MCF 10A (cell line): ENCODE data around the gene RASSF8. TPM values are rescaled to one million over a fixed set of nuclear protein-coding genes. Genes with fewer than 3 reads are reported as not detected.

ENCODE experiments used
- BruUV-seq: library from RNA; stranded (reverse); fragments of 400-500 nt; replicated peaks from 2 replicates; lab custom pipeline; 2021; lab: Mats Ljungman, UMichigan
- CTCF ChIA-PET: fragments of 300-600 bp; sonication (Branson Sonifier 250); formaldehyde crosslinking; extraction: SDS; loops from one replicate; lab custom pipeline; 2021; ENCODE audit warnings: antibody characterized with exemption, inconsistent platforms; lab: Yijun Ruan, JAX
- POLR2A ChIA-PET: fragments of 300-600, 350-650 bp; sonication (Branson Sonifier 250); formaldehyde crosslinking; extraction: SDS; loops from one replicate; lab custom pipeline; 2020; ENCODE audit warnings: antibody characterized with exemption, inconsistent platforms; lab: Yijun Ruan, JAX
- DNase-seq: peaks from one replicate; pipeline ENCODE4 v3.0.0-alpha.2; 2018; ENCODE audit not compliant: unreplicated experiment
- H3K27ac Mint-ChIP-seq: one replicate; pipeline ENCODE4 v1.8.0; 2022; ENCODE audit warnings: mild to moderate bottlenecking, low read depth, mixed read lengths; ENCODE audit not compliant: unreplicated experiment
- H3K27me3 Mint-ChIP-seq: one replicate; pipeline ENCODE4 v1.8.0; 2022; ENCODE audit warnings: mixed read lengths; ENCODE audit not compliant: insufficient read depth, unreplicated experiment
- H3K36me3 Mint-ChIP-seq: one replicate; pipeline ENCODE4 v1.8.0; 2022; ENCODE audit warnings: mild to moderate bottlenecking, moderate library complexity, mixed read lengths; ENCODE audit not compliant: insufficient read depth, unreplicated experiment
- H3K4me1 Mint-ChIP-seq: one replicate; pipeline ENCODE4 v1.8.0; 2022; ENCODE audit warnings: mixed read lengths; ENCODE audit not compliant: insufficient read depth, unreplicated experiment
- H3K4me3 Mint-ChIP-seq: one replicate; pipeline ENCODE4 v1.8.0; 2022; ENCODE audit warnings: mild to moderate bottlenecking, moderate library complexity, mixed read lengths; ENCODE audit not compliant: unreplicated experiment
- H3K9me3 Mint-ChIP-seq: one replicate; pipeline ENCODE4 v1.8.0; 2022; ENCODE audit warnings: mixed read lengths; ENCODE audit not compliant: unreplicated experiment
- CTCF ChIP-seq: fragments of 200-600 bp; IDR thresholded peaks from one replicate; pipeline ENCODE4 v1.8.0; 2022; ENCODE audit warnings: antibody characterized with exemption, mild to moderate bottlenecking; ENCODE audit not compliant: unreplicated experiment
- intact Hi-C: fragments of 100-400 bp; cut with micrococcal nuclease; formaldehyde crosslinking; loops from 2 replicates; pipeline ENCODE4 v1.14.1; 2022
- total RNA-seq: library from RNA; stranded (reverse); gene quantifications from 2 replicates; pipeline ENCODE4 v1.2.3, GENCODE V29; 2022

RASSF8 gene
- total RNA-seq, 1 experiment from 2014 or later, result 52.9 TPM

- no peaks in the 10 kb centered on the region for H3K9me3 Mint-ChIP-seq
- no peak for TF ChIP-seq CTCF
- intact Hi-C loops, result no loop called here
- POLR2A ChIA-PET, result no interaction called here
- no peaks in the 10 kb centered on the region for H3K27me3 Mint-ChIP-seq
- peaks cover 4% of the 10 kb centered on the region for H3K4me1 Mint-ChIP-seq
- H3K36me3 Mint-ChIP-seq, result peaks cover 4% of the 10 kb centered on the region
- CTCF ChIA-PET, result interaction anchor here (1.1 kb wide), 2 partner anchors 68 to 69 kb away, joined by 3 to 4 read pairs; no protein-coding TSS in a partner anchor
- H3K4me3 Mint-ChIP-seq, result no peak overlapping the region
- H3K27ac Mint-ChIP-seq, result no peak overlapping the region
- BruUV-seq, result no TSS peak
- DNase-seq, result no peak
These were observed 9.1 kb upstream of the RASSF8 start for GRCh38 chr12:25949343-25949742.

DNA sequence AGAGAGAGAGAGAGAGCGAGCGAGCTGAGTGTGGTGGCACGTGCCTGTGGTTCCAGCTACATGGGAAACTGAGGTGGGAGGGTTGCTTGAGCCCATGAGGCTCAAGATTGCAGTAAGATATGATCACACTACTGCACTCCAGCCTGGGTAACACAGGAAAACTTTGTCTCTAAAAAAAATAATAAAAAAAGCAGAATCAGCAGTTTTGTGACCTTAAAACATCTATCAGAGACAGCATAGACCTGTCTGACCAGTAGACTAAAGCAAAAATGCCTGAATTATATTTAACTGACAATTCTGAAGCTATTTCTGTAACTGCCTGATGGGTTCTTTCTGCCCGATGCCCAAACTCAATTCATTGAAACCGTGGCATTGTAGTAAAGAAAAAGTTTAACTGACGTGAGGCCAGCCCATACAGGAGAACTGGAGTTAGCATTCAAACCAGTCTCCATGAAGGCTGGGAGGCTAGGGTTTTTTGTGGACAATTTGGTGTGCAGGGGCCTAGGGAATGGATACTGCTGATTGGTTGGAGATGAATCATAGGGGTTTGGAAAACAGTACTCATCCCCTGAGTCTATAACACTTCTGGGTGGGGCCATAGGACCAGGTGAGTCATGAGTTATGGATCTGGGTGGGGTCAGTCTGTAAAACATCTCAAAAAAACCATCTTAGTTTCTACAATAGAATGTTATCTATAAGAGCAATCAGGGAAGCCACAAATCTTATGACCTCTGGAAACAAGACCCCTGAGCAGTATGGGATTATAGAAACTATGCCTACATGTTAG lies 8.0 kb upstream of the RASSF8 start:
- Mint-ChIP-seq H3K4me1 (peaks cover 4% of the 10 kb centered on the region), H3K9me3 (no peaks in the 10 kb centered on the region), H3K36me3 (peaks cover 4% of the 10 kb centered on the region), H3K27ac (no peak overlapping the region), H3K27me3 (no peaks in the 10 kb centered on the region), H3K4me3 (no peak overlapping the region)
- no TSS peak for BruUV-seq
- CTCF ChIA-PET, result interaction anchor here (0.5 to 1.1 kb wide), 4 partner anchors 67 to 1246 kb away, joined by 3 to 4 read pairs (median 4); no protein-coding TSS in a partner anchor
- intact Hi-C loops, result no loop called here
- POLR2A ChIA-PET, result no interaction called here
- TF ChIP-seq CTCF, result no peak
- DNase-seq, result peak; percentile 21

- no peaks in the 10 kb centered on the region for H3K27me3 Mint-ChIP-seq
- peak overlapping the region; percentile 81 for H3K4me3 Mint-ChIP-seq
- peak; percentile 56 for DNase-seq
- H3K4me1 Mint-ChIP-seq, result peaks cover 27% of the 10 kb centered on the region
- intact Hi-C loops, result loop anchor here (5.0 kb wide), 2 partner anchors 164 to 626 kb away; no protein-coding TSS in a partner anchor
- H3K36me3 Mint-ChIP-seq, result peaks cover 4% of the 10 kb centered on the region
- BruUV-seq, result TSS peak; percentile 55
- no peaks in the 10 kb centered on the region for H3K9me3 Mint-ChIP-seq
- ChIA-PET CTCF (interaction anchor here (0.6 to 1.5 kb wide), 9 partner anchors 14 to 1052 kb away, joined by 3 to 6 read pairs (median 4); no protein-coding TSS in a partner anchor), POLR2A (interaction anchor here (0.7 to 3.7 kb wide), 18 partner anchors 11 to 506 kb away, joined by 3 to 29 read pairs (median 4); no protein-coding TSS in a partner anchor)
- no peak for TF ChIP-seq CTCF
- H3K27ac Mint-ChIP-seq, result peak overlapping the region; percentile 66
These were observed 572 bp upstream of the RASSF8 start for GRCh38 chr12:25957793-25958427.
